Stimulated activated CD4-positive, alpha-beta T cell treated with anti-CD3 and anti-CD28 coated beads, Interleukin-12 subunit alpha, Interleukin-12 subunit beta, amount 100 ng/mL, for 24 hours (primary cell): ENCODE data around the gene OVOL2.

Experiments
- DNase-seq, 2 experiments: peaks; one replicate each; pipeline ENCODE4 v3.0.0-alpha.2; 2020; ENCODE audit warnings: low read depth in 2 of 2

OVOL2 gene

DNA sequence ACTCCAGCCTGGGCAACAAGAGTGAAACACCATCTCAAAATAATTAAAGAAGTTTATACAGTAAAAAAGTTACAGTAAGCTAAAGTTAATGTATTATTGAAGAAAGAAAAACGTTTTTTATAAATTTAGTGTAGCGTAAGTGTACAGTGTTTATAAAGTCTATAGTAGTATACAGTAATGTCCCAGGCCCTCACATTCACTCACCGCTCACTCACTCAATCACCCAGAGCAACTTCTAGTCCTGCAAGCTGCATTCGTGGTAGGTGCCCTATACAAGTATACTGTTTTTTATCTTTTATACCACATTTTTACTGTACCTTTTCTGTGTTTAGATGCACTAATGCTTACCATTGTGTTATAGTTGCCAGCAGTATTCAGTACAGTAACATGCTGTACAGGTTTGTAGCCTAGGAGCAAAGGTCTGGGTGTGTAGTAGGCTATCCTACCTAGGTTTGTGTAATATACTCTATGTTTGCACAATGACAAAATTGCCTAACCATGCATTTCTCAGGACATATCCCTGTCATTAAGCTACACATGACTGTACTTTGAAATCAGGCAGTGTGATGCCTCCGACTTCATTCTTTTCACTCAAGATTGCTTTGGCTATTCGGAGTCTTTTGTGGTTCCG lies 72.2 kb downstream of the OVOL2 start:
- DNase-seq: no peak

DNA sequence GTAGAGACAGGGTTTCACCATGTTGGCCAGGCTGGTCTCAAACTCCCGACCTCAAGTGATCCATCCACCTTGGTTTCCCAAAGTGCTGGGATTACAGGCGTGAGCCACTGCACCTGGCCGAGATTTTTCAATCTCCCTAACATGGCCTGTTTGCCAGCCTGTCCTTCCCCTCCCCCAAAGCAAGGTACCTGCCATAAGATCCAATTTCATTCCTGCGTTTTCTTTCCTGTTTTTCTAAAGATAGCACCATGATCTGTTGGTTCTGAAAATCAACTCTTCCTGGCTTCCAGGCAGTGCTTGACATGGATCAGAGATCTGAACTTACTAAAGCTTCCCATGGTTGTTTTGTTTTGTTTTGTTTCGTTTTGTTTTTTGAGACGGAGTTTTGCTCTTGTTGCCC lies 81.4 kb downstream of the OVOL2 start:
- no peak for DNase-seq
